NCI-H146 treated with DMSO at 0.1 percent for 48 hours (cell line): ENCODE measurements around the gene ZBTB16.
A peak's percentile ranks its signal among the peaks of the same experiment; 100 is the strongest.

Experiments
- DNase-seq: peaks from one replicate; lab custom pipeline; 2025; ENCODE audit not compliant: unreplicated experiment; lab: John Stamatoyannopoulos, UW

The ZBTB16 gene

GRCh38 chr11:114059278-114059983 lies at the start of gene ZBTB16:
Gene ZBTB16, plus strand, starts transcription at chr11:114059711. Its CDS starts 3,590 bp downstream, at chr11:114063301.
- peak; percentile 38 for DNase-seq

GRCh38 chr11:114010931-114011330 lies 48.6 kb upstream of the ZBTB16 start:
- no peak for DNase-seq

DNA sequence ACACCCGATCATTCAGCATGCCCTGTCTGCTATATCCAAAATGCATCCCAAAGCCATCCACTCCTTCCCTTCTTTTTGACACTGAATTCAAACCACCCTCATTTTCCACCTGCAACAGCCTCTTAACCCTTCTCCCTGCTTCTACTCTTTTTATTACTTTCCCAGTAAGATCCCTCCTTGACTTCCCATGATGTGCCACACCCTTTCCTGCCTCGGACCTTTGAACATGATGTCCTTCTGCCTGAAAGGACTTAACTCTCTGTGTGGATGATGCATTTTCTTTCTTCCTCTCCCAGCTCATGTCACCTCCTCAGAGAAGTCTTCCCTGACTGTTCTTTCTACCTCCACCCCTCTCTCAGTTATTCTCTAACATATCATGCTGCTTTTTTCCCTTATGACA lies 48.1 kb upstream of the ZBTB16 start:
- DNase-seq: no peak

DNA sequence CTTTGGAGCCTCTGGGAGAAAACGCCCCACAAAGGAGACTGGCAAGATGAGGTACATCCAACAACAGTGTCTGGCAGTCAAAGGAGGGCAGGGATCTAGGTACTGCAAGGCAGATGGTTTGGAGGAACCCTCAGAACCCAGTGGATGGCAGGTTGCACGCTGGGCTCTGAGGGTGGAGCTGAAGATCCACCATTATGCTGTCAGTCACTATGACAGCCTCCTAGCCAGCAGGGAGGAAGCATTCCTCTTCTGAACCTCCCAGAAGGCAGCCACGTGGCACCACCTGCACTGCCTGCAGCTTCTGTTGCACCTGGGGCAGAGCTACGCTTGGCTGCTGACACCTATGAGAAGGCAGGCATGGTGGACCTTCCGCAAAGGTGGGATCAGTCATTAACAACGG lies 44.4 kb upstream of the ZBTB16 start:
- no peak for DNase-seq

DNA sequence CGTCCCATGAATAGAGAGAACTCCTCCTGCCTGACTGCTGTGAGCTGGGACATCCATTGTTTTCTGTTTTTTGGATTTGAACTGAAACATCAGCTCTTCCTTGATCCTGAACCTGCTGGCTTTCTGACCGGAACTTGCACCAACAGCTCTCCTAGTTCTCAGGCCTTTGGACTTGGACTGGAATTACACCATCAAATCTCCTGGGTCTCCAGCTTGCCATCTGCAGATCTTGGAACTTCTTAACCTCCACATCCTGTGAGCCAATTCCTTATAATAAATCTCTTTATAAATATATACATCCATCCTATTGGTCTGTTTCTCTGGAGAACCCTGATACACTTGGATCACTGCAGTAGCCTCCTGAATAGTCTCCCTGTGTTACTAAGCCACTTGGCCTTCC lies 42.5 kb upstream of the ZBTB16 start:
- no peak for DNase-seq

DNA sequence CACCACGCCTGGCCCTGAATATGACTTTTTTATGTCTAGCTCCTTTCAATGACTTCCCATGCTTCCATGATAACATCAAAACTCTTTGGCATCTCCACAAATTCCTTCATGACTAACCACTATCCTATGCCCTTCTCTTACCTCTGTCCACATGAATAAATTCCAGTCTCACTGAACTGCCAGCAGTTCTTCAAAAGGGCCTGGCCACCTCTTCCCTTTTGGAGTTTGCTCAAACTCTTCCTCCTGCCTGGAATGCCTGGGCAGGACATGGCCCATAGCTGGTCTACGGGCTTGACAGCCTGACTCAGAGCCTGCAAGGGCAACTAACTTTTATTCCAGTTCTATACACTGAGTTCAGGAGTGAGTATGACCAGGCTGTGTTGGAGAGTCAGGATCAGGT lies 41.8 kb upstream of the ZBTB16 start:
- DNase-seq: no peak

DNA sequence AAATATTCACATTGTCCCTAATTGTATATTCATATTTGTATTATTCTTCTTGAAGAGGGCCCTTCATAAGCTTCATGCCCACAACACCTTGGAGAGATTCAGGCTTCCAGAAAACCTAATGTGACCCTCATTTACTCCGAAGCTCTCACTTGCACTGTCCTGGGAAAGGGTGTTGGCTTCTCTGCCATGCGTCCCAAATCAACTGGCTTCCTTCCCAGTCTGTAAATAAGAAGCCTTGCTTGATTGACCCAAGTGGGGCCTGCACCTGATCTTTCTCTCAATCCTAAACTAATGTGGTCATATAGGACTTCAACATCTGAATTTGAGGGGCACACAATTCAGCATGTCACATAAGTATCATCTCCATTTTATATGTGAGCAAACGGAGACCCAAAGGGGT lies 40.5 kb upstream of the ZBTB16 start:
- DNase-seq: no peak

- no peak for DNase-seq
Measured at GRCh38 chr11:114019574-114019973, 39.9 kb upstream of the ZBTB16 start.

GRCh38 chr11:114025329-114025907 lies 34.1 kb upstream of the ZBTB16 start:
- DNase-seq: no peak

GRCh38 chr11:114026355-114026754 lies 33.2 kb upstream of the ZBTB16 start:
- DNase-seq: no peak

DNA sequence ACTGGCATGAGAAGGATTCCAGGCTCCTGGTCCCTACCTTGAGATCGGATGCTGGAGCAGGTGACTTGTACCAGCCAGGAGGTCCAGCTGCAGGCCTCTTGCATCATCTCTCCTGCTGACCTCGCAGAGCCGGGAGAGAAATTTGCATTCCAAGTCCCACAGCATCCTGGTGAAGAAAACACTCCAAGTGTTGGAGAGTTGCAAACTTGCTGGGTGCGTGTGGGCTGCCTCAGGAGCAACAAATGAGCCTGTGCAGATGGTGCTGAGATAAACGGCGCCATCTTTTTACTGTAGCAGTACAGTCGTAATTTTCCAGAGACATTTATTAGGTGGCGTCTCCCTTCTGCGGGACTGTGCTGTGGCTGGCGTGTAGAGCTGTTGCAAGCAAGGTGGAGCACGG lies 32.1 kb upstream of the ZBTB16 start:
- no peak for DNase-seq

- no peak for DNase-seq
Measured at GRCh38 chr11:114027926-114028325, 31.6 kb upstream of the ZBTB16 start.

DNA sequence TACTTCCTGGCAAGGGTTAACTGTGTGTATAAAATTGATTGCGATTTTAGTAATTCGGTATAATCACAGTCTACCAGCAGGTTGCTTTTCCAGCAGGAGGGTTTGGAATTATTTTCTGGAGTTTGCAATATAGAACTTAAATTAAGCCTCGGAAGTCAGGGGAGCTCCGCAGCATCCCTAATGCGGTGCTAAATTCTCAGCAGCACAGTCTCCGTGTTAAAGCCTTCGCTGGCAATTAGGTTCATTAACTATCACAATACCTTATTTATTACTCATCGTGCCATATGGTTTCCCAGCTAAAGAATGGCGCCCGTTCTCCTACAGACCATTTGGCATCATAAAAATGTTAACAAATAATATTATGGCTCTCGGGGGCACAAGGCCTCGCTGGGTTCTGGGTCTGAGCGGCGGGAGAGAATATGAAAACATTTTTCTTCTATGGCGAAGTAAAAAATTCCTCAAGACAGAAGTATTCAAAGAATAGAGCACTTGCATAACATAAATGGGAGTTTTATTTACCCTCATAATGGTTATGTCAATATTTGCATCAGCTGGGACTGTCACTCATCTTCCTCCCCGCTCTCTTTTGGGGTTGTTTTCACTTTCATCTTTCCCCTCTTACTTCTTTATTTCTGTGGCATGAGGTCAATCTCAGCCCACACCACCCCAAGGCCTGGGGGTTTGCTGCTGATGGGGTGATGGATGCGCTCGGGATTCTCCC lies 28.1 kb upstream of the ZBTB16 start:
- no peak for DNase-seq

DNA sequence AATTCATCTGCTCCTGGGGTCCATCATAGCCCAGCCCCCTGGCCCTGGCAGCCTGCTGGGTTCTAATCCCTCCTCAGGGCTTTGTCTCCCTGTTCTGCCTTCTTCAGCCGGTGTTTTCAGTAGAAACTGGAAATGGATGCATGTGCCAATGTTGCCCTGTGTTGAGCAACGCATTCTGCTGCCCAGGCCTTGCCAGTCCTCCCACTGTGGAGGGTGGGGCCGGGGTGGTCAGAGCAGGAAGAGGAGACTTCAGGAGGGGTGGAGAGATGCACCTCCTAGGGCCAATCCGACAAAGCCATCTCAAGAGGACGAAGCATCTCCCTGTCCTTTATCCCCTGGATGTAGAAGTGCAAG lies 27.6 kb upstream of the ZBTB16 start:
- DNase-seq: no peak

DNA sequence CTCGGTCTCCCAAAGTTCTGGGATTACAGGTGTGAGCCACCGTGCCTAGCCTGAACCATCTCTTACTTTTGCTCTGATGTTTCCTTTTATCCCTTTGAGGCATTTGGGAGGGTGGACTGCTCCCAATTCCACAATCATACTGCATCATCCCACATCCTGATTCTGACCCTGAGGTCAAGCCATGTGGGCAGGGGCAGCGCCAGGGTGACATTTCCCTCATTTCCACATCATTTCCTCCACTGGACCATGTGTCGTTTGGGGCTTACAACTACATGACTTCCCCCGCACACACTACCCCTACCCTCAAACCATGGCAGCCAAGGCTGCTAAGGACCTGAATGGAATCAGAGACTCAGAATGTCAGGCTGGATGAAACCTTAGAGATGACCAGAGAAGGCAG lies 26.4 kb upstream of the ZBTB16 start:
- no peak for DNase-seq

DNA sequence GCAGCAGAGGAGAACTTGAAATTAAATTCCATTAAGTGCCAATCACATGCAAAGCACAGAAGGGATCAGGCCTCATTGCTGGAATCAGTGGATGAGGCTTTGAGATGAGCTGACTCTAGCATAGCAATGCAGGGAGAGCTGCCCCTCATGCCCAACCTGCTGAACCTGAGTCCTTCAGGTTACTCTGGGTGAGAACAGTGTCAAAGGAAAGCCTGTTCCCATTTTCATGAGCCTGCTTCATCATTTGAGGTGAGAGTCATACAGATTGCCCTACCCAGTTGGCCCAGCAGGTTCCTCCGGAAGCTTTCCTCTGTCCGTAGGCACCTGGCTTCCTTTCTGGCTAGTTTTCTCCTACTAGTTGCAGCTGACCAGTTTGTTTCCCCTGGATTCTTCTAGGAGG lies 25.9 kb upstream of the ZBTB16 start:
- DNase-seq: no peak

DNA sequence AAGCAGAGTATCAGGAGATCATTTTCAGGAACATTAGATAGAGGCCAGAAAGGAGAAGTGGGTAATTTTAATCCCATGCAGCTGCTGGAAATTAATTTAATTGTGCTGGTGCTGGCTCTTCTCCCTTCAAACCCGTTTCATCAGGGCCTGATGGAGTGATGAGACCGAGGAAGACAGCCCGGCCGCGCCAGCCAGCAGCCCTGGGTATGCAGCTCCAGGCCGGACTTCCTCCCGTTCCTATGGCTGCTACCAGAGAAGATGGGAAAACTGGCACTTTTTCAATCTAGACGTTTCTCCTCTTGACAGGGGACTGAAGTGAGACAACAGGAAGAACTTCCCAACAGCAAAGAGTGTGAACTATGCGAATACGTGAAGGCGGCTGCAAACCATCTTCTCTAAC lies 24.6 kb upstream of the ZBTB16 start:
- no peak for DNase-seq

GRCh38 chr11:114036147-114036811 lies 23.2 kb upstream of the ZBTB16 start:
- DNase-seq: peak; percentile 35

DNA sequence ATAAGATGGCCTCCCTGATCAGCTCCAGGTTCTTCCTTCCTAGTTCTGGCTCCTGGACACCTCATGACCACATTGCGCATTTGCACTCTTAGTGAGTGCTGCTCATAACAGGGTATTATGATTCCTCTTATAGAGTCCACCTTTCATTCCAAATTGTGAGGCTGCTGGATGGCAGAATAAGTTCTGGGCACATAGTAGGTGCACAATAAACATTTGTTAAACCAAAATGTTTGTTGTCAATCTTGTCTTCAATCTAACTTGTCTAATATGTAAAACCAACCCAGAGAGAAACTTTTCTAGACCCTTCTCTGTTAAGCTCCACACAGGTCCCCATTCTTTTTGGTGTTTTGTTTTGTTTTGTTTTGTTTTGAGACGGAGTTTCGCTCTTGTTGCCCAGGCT lies 22.6 kb upstream of the ZBTB16 start:
- DNase-seq: no peak

- DNase-seq: no peak
Measured at GRCh38 chr11:114039551-114039950, 20.0 kb upstream of the ZBTB16 start.

DNA sequence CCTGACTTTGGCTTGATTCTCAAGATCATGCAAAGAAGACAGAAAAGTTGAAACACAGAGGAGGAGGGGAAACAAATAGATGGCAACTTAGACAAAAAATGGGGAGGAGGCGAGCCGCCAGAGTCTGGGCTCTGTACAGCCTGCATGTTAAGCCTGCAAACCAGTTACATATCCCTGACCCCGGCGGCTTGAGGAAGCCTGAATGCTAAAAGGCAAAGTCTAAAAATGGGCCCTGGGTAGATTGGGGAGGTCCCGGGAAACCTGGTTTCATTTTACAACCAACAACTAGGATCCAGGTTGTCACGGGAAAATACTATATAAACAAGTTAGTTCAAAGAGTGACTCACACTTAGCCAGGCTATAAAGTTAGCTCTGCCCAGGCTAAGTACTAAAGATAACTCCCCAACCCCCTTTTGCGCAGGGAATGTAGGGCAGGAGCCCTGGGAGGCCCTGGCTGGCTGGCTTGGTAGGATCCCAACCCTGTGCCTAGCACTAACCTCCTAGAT lies 18.8 kb upstream of the ZBTB16 start:
- no peak for DNase-seq

GRCh38 chr11:114042234-114042633 lies 17.3 kb upstream of the ZBTB16 start:
- DNase-seq: no peak
